Caki2 (cell line): Measurements from ENCODE around the gene TBC1D1. TPM values are rescaled to one million over a fixed set of nuclear protein-coding genes. Genes with fewer than 3 reads are reported as not detected.
"Not testable (repeated sequence)": the region's sequence is repeated elsewhere in the genome, so short reads cannot be mapped to it uniquely, and the experiment has no call there.

ENCODE experiments used
- DNase-seq: peaks from one replicate; pipeline ENCODE4 v3.0.0-alpha.2; 2015; ENCODE audit warnings: low read depth
- in situ Hi-C: cut with HindIII; loops from 2 replicates; pipeline ENCODE4 v1.10.0; 2016; ENCODE audit warnings: low sequenced_read_pairs, low pct_unique_long_range_greater_than_20kb, mixed read lengths
- total RNA-seq: library from RNA; depleted of rRNA; stranded (reverse); fragments of >200 nt; shearing (Covaris generic); gene quantifications from 2 replicates; pipeline ENCODE4 v1.2.3, GENCODE V29; 2014; ENCODE audit warnings: low replicate concordance

The TBC1D1 gene
- total RNA-seq, 1 experiment from 2014 or later: 38.6 TPM

GRCh38 chr4:37951461-37952352, 60.8 kb downstream of the TBC1D1 start:
- in situ Hi-C loops: no loop called here

GRCh38 chr4:37953156-37953555, 62.3 kb downstream of the TBC1D1 start:
- in situ Hi-C loops: no loop called here
- DNase-seq: no peak

More at GRCh38 chr4:37951461-37952352, 60.8 kb downstream of the TBC1D1 start:
- DNase-seq: no peak

GRCh38 chr4:37953620-37954293, 62.9 kb downstream of the TBC1D1 start:
- peak; percentile 68 for DNase-seq
- in situ Hi-C loops: no loop called here

- in situ Hi-C loops: no loop called here
- no peak for DNase-seq
Measured at GRCh38 chr4:37956941-37957340, 66.1 kb downstream of the TBC1D1 start.

- no peak for DNase-seq
- in situ Hi-C loops: no loop called here
Measured at GRCh38 chr4:37958932-37959331, 68.0 kb downstream of the TBC1D1 start.

- in situ Hi-C loops: no loop called here
- no peak for DNase-seq
Measured at GRCh38 chr4:37960098-37960497, 69.2 kb downstream of the TBC1D1 start, which contains the start of gene PTTG2. Gene PTTG2 (plus strand): TSS chr4:37960398. CDS start chr4:37960435, 37 bp downstream.

- no peak for DNase-seq
- in situ Hi-C loops: no loop called here
Measured at GRCh38 chr4:37960679-37961450, 70.0 kb downstream of the TBC1D1 start.

GRCh38 chr4:37964734-37965457, 74.0 kb downstream of the TBC1D1 start:
- in situ Hi-C loops: no loop called here
- DNase-seq: no peak

GRCh38 chr4:37966044-37966443, 75.2 kb downstream of the TBC1D1 start:
- DNase-seq: no peak
- in situ Hi-C loops: no loop called here

- no peak for DNase-seq
- in situ Hi-C loops: no loop called here
Measured at GRCh38 chr4:37967736-37968135, 76.9 kb downstream of the TBC1D1 start.

- in situ Hi-C loops: no loop called here
- DNase-seq: no peak
Measured at GRCh38 chr4:37968747-37969146, 77.9 kb downstream of the TBC1D1 start.

- in situ Hi-C loops: no loop called here
- DNase-seq: peak; percentile 47
Measured at GRCh38 chr4:37970702-37971101, 79.8 kb downstream of the TBC1D1 start.

GRCh38 chr4:37971202-37971601, 80.3 kb downstream of the TBC1D1 start:
- in situ Hi-C loops: no loop called here
- DNase-seq: no peak

- in situ Hi-C loops: no loop called here
- DNase-seq: no peak
Measured at GRCh38 chr4:37973441-37973840, 82.6 kb downstream of the TBC1D1 start.

GRCh38 chr4:37975321-37975822, 84.5 kb downstream of the TBC1D1 start:
- DNase-seq, in situ Hi-C loops: not testable (repeated sequence)

- in situ Hi-C loops: no loop called here
- no peak for DNase-seq
Measured at GRCh38 chr4:37976507-37976906, 85.6 kb downstream of the TBC1D1 start.

GRCh38 chr4:37976991-37977470, 86.1 kb downstream of the TBC1D1 start:
- DNase-seq: peak; percentile 62
- in situ Hi-C loops: no loop called here
